GM12878 (cell line): ENCODE measurements around the gene ACE. TPM values are rescaled to one million over a fixed set of nuclear protein-coding genes. Genes with fewer than 3 reads are reported as not detected.

Experiments used
- ATAC-seq: fragments of 200-7000 bp; cut with Tn5 transposase; 3 replicates; pipeline ENCODE4 v1.9.1; 2020; ENCODE audit warnings: mild to moderate bottlenecking, moderate library complexity
- BruUV-seq: library from RNA; stranded (reverse); fragments of 400-500 nt; replicated peaks from 2 replicates; lab custom pipeline; 2021; lab: Mats Ljungman, UMichigan
- CTCF ChIA-PET: fragments of 300-600 bp; sonication (Branson Sonifier 250); formaldehyde crosslinking; extraction: SDS; loops from one replicate; lab custom pipeline; 2021; ENCODE audit warnings: inconsistent platforms; lab: Yijun Ruan, JAX
- POLR2A ChIA-PET: fragments of 350-600 bp; formaldehyde crosslinking; extraction: SDS; loops from one replicate; lab custom pipeline; 2021; ENCODE audit warnings: inconsistent platforms; lab: Charles Lee
- RAD21 ChIA-PET: fragments of 300-600 bp; sonication (Branson Sonifier 250); formaldehyde crosslinking; loops from one replicate; lab custom pipeline; 2023; ENCODE audit warnings: antibody characterized with exemption; ENCODE audit not compliant: unreplicated experiment; lab: Charles Lee
- SMC1A ChIA-PET: fragments of 300-600 bp; sonication (Branson Sonifier 250); formaldehyde crosslinking; loops from one replicate; lab custom pipeline; 2023; ENCODE audit not compliant: unreplicated experiment, uncharacterized antibody; lab: Charles Lee
- DNase-seq: peaks from one replicate; pipeline ENCODE4 v3.0.0-alpha.2; 2011; ENCODE audit warnings: low read depth, low spot score
- FAIRE-seq: peaks from 3 replicates; lab custom pipeline; 2011; peaks lifted over from hg19 to GRCh38; lab: Jason Lieb, UNC
- H2AFZ ChIP-seq: 2 replicates; pipeline ENCODE4 v1.6.0; 2011; ENCODE audit warnings: low read depth, low read length, control low read depth; ENCODE audit not compliant: control insufficient read depth
- H3K27ac ChIP-seq: 2 replicates; pipeline ENCODE4 v1.5.1; 2011; ENCODE audit warnings: control low read depth; ENCODE audit not compliant: control insufficient read depth, insufficient read depth
- H3K27me3 ChIP-seq, 2 experiments: replicated peaks in 1 of 2; 2 replicates each; pipeline versions ENCODE4 v1.6.0 to v1.6.1; 2011; ENCODE audit warnings: low read length in 1 of 2; ENCODE audit not compliant: control insufficient read depth in 2 of 2, insufficient read depth in 2 of 2
- H3K36me3 ChIP-seq, 2 experiments: 2 replicates each; pipeline ENCODE4 v1.5.1; 2011; ENCODE audit warnings: low read length in 1 of 2; ENCODE audit not compliant: control insufficient read depth in 2 of 2, insufficient read depth in 2 of 2
- H3K4me1 ChIP-seq: 2 replicates; pipeline ENCODE4 v1.6.1; 2011; ENCODE audit warnings: mild to moderate bottlenecking, low read length, moderate library complexity, mixed read lengths; ENCODE audit not compliant: control insufficient read depth, insufficient read depth
- H3K4me2 ChIP-seq: 2 replicates; pipeline ENCODE4 v1.6.0; 2011; ENCODE audit warnings: control low read depth; ENCODE audit not compliant: control insufficient read depth, insufficient read depth
- H3K4me3 ChIP-seq: fragments of 200-600 bp; sonication (generic); 2 replicates; pipeline ENCODE4 v1.5.1; 2016
- H3K79me2 ChIP-seq: 2 replicates; pipeline ENCODE4 v1.6.0; 2011; ENCODE audit warnings: low read length; ENCODE audit not compliant: control insufficient read depth, insufficient read depth
- H3K9ac ChIP-seq: 2 replicates; pipeline ENCODE4 v1.8.0; 2011; ENCODE audit warnings: low read length, control low read depth, mixed read lengths; ENCODE audit not compliant: control insufficient read depth, insufficient read depth
- H3K9me3 ChIP-seq: replicated peaks from 3 replicates; pipeline ENCODE4 v1.5.1; 2011; ENCODE audit warnings: mild to moderate bottlenecking, low read length; ENCODE audit not compliant: control insufficient read depth, insufficient read depth
- H4K20me1 ChIP-seq: 2 replicates; pipeline ENCODE4 v1.6.0; 2011; ENCODE audit not compliant: control insufficient read depth, insufficient read depth
- ATF2 ChIP-seq: IDR thresholded peaks from 2 replicates; pipeline ENCODE4 v1.6.1; 2012; ENCODE audit warnings: low read length, inconsistent platforms
- ATF3 ChIP-seq: IDR thresholded peaks from 2 replicates; pipeline ENCODE4 v1.6.1; 2011; ENCODE audit warnings: low read depth, mild to moderate bottlenecking, low read length, moderate library complexity, borderline replicate concordance; ENCODE audit errors: extremely low read depth
- BMI1 ChIP-seq: fragments of 450-650 bp; IDR thresholded peaks from 2 replicates; pipeline ENCODE4 v1.6.1; 2016; ENCODE audit warnings: mild to moderate bottlenecking, moderate library complexity, borderline replicate concordance
- CHD1 ChIP-seq: IDR thresholded peaks from 2 replicates; pipeline ENCODE4 v1.6.1; 2012; ENCODE audit warnings: low read depth, low read length, improper control_type of control experiment
- HDAC2 ChIP-seq: fragments of 200-600 bp; sonication (generic); IDR thresholded peaks from 2 replicates; pipeline ENCODE4 v1.6.1; 2017
- IKZF2 ChIP-seq, 2 experiments: fragments of 450-650 bp; IDR thresholded peaks; 2 replicates each; pipeline ENCODE4 v1.6.1; 2017; ENCODE audit warnings: mild to moderate bottlenecking in 2 of 2, moderate library complexity in 2 of 2
- JUNB ChIP-seq: IDR thresholded peaks from 2 replicates; pipeline ENCODE4 v1.6.1; 2016; ENCODE audit warnings: antibody characterized with exemption, mild to moderate bottlenecking
- MTA2 ChIP-seq: fragments of 450-650 bp; IDR thresholded peaks from 2 replicates; pipeline ENCODE4 v1.6.1; 2016; ENCODE audit warnings: low read depth, mild to moderate bottlenecking, moderate library complexity
- NBN ChIP-seq: fragments of 450-650 bp; IDR thresholded peaks from 2 replicates; pipeline ENCODE4 v1.6.1; 2016
- NFIC ChIP-seq: IDR thresholded peaks from 2 replicates; pipeline ENCODE4 v1.6.1; 2012; ENCODE audit warnings: low read depth, mild to moderate bottlenecking, inconsistent platforms, low read length, moderate library complexity
- POLR2AphosphoS2 ChIP-seq: IDR thresholded peaks from 2 replicates; pipeline ENCODE4 v1.6.1; 2011; ENCODE audit warnings: low read depth, mild to moderate bottlenecking, low read length, improper control_type of control experiment, moderate library complexity
- RB1 ChIP-seq: fragments of 450-650 bp; formaldehyde crosslinking; IDR thresholded peaks from 2 replicates; pipeline ENCODE4 v1.6.1; 2017; ENCODE audit warnings: mild to moderate bottlenecking, borderline replicate concordance
- SMAD1 ChIP-seq: fragments of 450-650 bp; IDR thresholded peaks from 2 replicates; pipeline ENCODE4 v1.6.1; 2018; ENCODE audit warnings: mild to moderate bottlenecking, low read depth; ENCODE audit not compliant: partially characterized antibody
- SMARCA5 ChIP-seq: fragments of 450-650 bp; IDR thresholded peaks from 2 replicates; pipeline ENCODE4 v1.6.1; 2017; ENCODE audit warnings: mild to moderate bottlenecking
- TARDBP ChIP-seq: IDR thresholded peaks from 2 replicates; pipeline ENCODE4 v1.6.1; 2016; ENCODE audit warnings: borderline replicate concordance
- TCF12 ChIP-seq: IDR thresholded peaks from 2 replicates; pipeline ENCODE4 v1.6.1; 2011; ENCODE audit warnings: low read depth, mild to moderate bottlenecking, low read length
- ZBTB33 ChIP-seq: fragments of 450-650 bp; IDR thresholded peaks from 2 replicates; pipeline ENCODE4 v1.6.1; 2017; ENCODE audit warnings: mild to moderate bottlenecking
- ZNF207 ChIP-seq: fragments of 450-650 bp; IDR thresholded peaks from 2 replicates; pipeline ENCODE4 v1.6.1; 2014; ENCODE audit warnings: antibody characterized with exemption, mild to moderate bottlenecking, borderline replicate concordance
- ZSCAN29 ChIP-seq: fragments of 450-650 bp; IDR thresholded peaks from 2 replicates; pipeline ENCODE4 v1.6.1; 2017; ENCODE audit warnings: mild to moderate bottlenecking, moderate library complexity
- WGBS: methylation state at CpG from one replicate; pipeline ENCODE4 v1.1.6; 2016; ENCODE audit warnings: low lambda C conversion rate; ENCODE audit not compliant: insufficient replicate concordance, insufficient coverage; ENCODE audit errors: missing lambda C conversion rate; 5-methylcytosine and 5-hydroxymethylcytosine counted together
- in situ Hi-C: fragments of 300-500 bp; cut with MboI; formaldehyde crosslinking; loops from 9 replicates; pipeline ENCODE4 v1.14.3; 2018; ENCODE audit warnings: mixed read lengths
- intact Hi-C: fragments of 100-400 bp; cut with micrococcal nuclease; formaldehyde crosslinking; loops from one replicate; pipeline ENCODE4 v1.14.2; 2022; ENCODE audit not compliant: unreplicated experiment
- polyA plus RNA-seq, 11 experiments: library from polyadenylated mRNA; depleted of rRNA in 4 of 11; unstranded in 6 of 11; stranded (reverse) in 5 of 11; fragments of >200 nt; fragmentation: Nextera tagmentation in 4 of 11; fragmentation: Illumina TruSeq in 1 of 11; extraction: Ambion mirVana in 4 of 11; extraction: Trizol in 1 of 11; gene quantifications; 1 replicate in 1 of 11; 2 replicates in 10 of 11; pipeline versions ENCODE4 v1.2.1 to v1.2.3, GENCODE V29; 2011 to 2016; ENCODE audit warnings: inconsistent platforms in 2 of 11, missing spikeins in 2 of 11, low read depth in 1 of 11
- total RNA-seq, 4 experiments: library from RNA; depleted of rRNA in 3 of 4; stranded (reverse); fragments of >200 nt in 3 of 4; fragmentation: Illumina TruSeq in 1 of 4; extraction: Trizol in 1 of 4; gene quantifications; 2 replicates each; pipeline versions ENCODE4 v1.2.1 to v1.2.3, GENCODE V29; 2013 to 2021

The ACE gene
- total and polyA plus RNA-seq, 10 of the 15 experiments (the other 5 are each of a cell fraction or from before 2014, with no cell fraction given), result 0.46 TPM; not detected in 9

GRCh38 chr17:63504261-63504660 lies 27.4 kb downstream of the ACE start (continued):
- no peak for TF ChIP-seq ZBTB33

- WGBS, result 37% methylated on average over 9 of the region's 9 CpGs
- ATAC-seq (no peak), DNase-seq (no peak), FAIRE-seq (no peak)
- no peaks in the 10 kb centered on the region for H3K36me3 ChIP-seq
- ChIA-PET RAD21 (no interaction called here), CTCF (interaction anchor here (1.1 kb wide), 2 partner anchors 26 to 80 kb away, joined by 3 read pairs; no protein-coding TSS in a partner anchor), SMC1A (no interaction called here), POLR2A (no interaction called here)
- intact Hi-C loops (no loop called here), in situ Hi-C loops (no loop called here)
- H3K4me3 ChIP-seq, result no peak overlapping the region
- no peaks in the 10 kb centered on the region for H3K79me2 ChIP-seq
- no peak overlapping the region for H3K4me2 ChIP-seq
- H4K20me1 ChIP-seq, result no peaks in the 10 kb centered on the region
- H3K9me3 ChIP-seq, result no peaks in the 10 kb centered on the region; the same call in 2 of the 3 replicates
- no peak overlapping the region for H2AFZ ChIP-seq
- no peaks in the 10 kb centered on the region for H3K4me1 ChIP-seq
- no peak overlapping the region for H3K27ac ChIP-seq
- no TSS peak for BruUV-seq
- H3K27me3 ChIP-seq, result peaks cover 0 to 2% of the 10 kb centered on the region in 2 experiments; a peak in 1 of 4 replicates
- H3K9ac ChIP-seq, result no peak overlapping the region
- no peak for TF ChIP-seq NBN
- no peak for TF ChIP-seq ZNF207
- TF ChIP-seq CHD1, result no peak
- no peak for TF ChIP-seq RB1
- no peak for TF ChIP-seq BMI1
- TF ChIP-seq ATF2, result no peak
- no peak for TF ChIP-seq HDAC2
- TF ChIP-seq SMAD1, result no peak
- no peak for TF ChIP-seq ZSCAN29
- no peak for TF ChIP-seq JUNB
- TF ChIP-seq ATF3, result no peak
- TF ChIP-seq POLR2AphosphoS2, result no peak
- no peak for TF ChIP-seq SMARCA5
- TF ChIP-seq MTA2, result no peak
- no peak for TF ChIP-seq IKZF2 (IDR thresholded peaks at IDR 0.05)
- no peak for TF ChIP-seq TARDBP
- no peak for TF ChIP-seq NFIC
- no peak for TF ChIP-seq TCF12
Measured at GRCh38 chr17:63505341-63505740, 28.5 kb downstream of the ACE start.
